ENCODE results near the gene TEX11. TPM values are rescaled to one million over a fixed set of nuclear protein-coding genes. Genes with fewer than 3 reads are reported as not detected.

The TEX11 gene
- total and polyA plus RNA-seq, 4 donors: not detected

DNA sequence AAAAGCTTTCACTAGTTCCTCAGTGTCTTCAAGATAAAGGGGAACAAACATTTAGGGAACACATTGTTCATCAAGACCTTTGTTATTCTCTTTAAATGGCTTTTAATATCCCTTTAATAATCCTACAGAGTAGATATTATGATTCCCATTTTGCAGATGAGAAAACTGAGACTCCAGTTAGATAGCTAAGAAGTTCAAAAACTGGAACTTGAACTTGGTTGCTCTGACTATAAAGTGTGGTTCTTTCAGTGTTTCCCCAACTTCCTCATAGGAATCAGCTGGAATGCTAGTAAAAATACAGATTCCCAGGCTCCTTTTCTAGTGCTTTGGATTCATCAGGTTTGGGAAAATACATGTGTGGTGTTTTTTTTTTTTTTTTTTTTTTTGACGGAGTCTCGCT lies 426.2 kb downstream of the TEX11 start:
- intact Hi-C loops (cut with DNase I): no loop called here
- H3K27ac ChIP-seq (ENCODE audit: low read depth in 1 of 2, low read length in 2 of 2): no peak overlapping the region
- WGBS, 2 donors: 92 to 100% methylated on average over 2 of the region's 2 CpGs
- DNase-seq (no peak), ATAC-seq (ENCODE audit: low FRiP score) (no peak)
- no peaks in the 10 kb centered on the region for H3K36me3 ChIP-seq (ENCODE audit: control insufficient read depth in 1 of 2, insufficient read depth in 2 of 2, low read length in 1 of 2)
- no peaks in the 10 kb centered on the region for H3K27me3 ChIP-seq (ENCODE audit: control insufficient read depth in 1 of 2, insufficient read depth in 2 of 2, low read length in 1 of 2)
- no peaks in the 10 kb centered on the region for H3K9me3 ChIP-seq (ENCODE audit: control insufficient read depth, low read length)
- H3K4me3 ChIP-seq (ENCODE audit: low read length in 2 of 2): no peak overlapping the region
- peaks cover 0 to 6% of the 10 kb centered on the region in 2 donors for H3K4me1 ChIP-seq (ENCODE audit: control insufficient read depth in 1 of 2, insufficient read depth in 2 of 2, low read length in 2 of 2)

- whole genome bisulfite sequencing, 2 donors: 64 to 68% methylated on average over 8 of the region's 8 CpGs
- intact Hi-C loops (cut with DNase I): no loop called here
- ATAC-seq (ENCODE audit: low FRiP score) (no peak), DNase-seq (no peak)
- no peaks in the 10 kb centered on the region for H3K9me3 ChIP-seq (ENCODE audit: control insufficient read depth, low read length)
- H3K27ac ChIP-seq (ENCODE audit: low read depth in 1 of 2, low read length in 2 of 2): peak overlapping the region in 1 of 2 donors; percentile 51
- H3K4me3 ChIP-seq (ENCODE audit: low read length in 2 of 2): no peak overlapping the region
- no peaks in the 10 kb centered on the region for H3K27me3 ChIP-seq (ENCODE audit: control insufficient read depth in 1 of 2, insufficient read depth in 2 of 2, low read length in 1 of 2)
- H3K4me1 ChIP-seq (ENCODE audit: control insufficient read depth in 1 of 2, insufficient read depth in 2 of 2, low read length in 2 of 2): peaks cover 0 to 6% of the 10 kb centered on the region in 2 donors
- H3K36me3 ChIP-seq (ENCODE audit: control insufficient read depth in 1 of 2, insufficient read depth in 2 of 2, low read length in 1 of 2): no peaks in the 10 kb centered on the region
Observed at GRCh38 chrX:70481471-70482270, 426.8 kb downstream of the TEX11 start.

DNA sequence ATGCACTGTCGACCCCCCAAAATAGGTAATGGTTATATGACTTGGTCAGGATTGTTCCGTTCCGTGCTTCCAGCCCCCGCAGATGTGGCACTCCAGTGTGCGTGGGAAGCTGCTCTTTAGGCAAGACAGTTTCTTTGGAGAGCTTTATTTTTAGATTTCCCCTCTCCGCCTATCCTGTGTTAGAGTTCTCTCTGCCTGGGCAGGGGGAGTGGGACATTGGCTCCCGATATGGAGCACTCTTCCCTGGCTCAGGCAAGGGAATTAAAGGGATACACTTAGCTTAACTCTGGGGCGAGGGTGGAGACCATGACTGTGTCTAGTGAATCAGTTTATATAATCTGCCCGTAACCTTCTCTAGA lies 427.9 kb downstream of the TEX11 start:
- Histone ChIP-seq H3K27ac (ENCODE audit: low read depth in 1 of 2, low read length in 2 of 2) (peak overlapping the region in 1 of 2 donors; percentile 5), H3K4me3 (ENCODE audit: low read length in 2 of 2) (no peak overlapping the region), H3K27me3 (ENCODE audit: control insufficient read depth in 1 of 2, insufficient read depth in 2 of 2, low read length in 1 of 2) (no peaks in the 10 kb centered on the region), H3K4me1 (ENCODE audit: control insufficient read depth in 1 of 2, insufficient read depth in 2 of 2, low read length in 2 of 2) (peaks cover 0 to 6% of the 10 kb centered on the region in 2 donors), H3K36me3 (ENCODE audit: control insufficient read depth in 1 of 2, insufficient read depth in 2 of 2, low read length in 1 of 2) (no peaks in the 10 kb centered on the region), H3K9me3 (ENCODE audit: control insufficient read depth, low read length) (no peaks in the 10 kb centered on the region)
- WGBS, 2 donors: 16 to 30% methylated on average over 9 of the region's 9 CpGs
- ATAC-seq (ENCODE audit: low FRiP score) (peak; percentile 63), DNase-seq (peak in 1 of 2 donors; percentile 44)
- intact Hi-C loops (cut with DNase I): no loop called here

GRCh38 chrX:70479922-70480659 lies 428.4 kb downstream of the TEX11 start:
- H3K4me3 ChIP-seq (ENCODE audit: low read length in 2 of 2): no peak overlapping the region
- H3K36me3 ChIP-seq (ENCODE audit: control insufficient read depth in 1 of 2, insufficient read depth in 2 of 2, low read length in 1 of 2): no peaks in the 10 kb centered on the region
- no peaks in the 10 kb centered on the region for H3K9me3 ChIP-seq (ENCODE audit: control insufficient read depth, low read length)
- intact Hi-C loops (cut with DNase I): no loop called here
- peak overlapping the region; percentile 15 to 49 for H3K27ac ChIP-seq (ENCODE audit: low read depth in 1 of 2, low read length in 2 of 2)
- H3K27me3 ChIP-seq (ENCODE audit: control insufficient read depth in 1 of 2, insufficient read depth in 2 of 2, low read length in 1 of 2): no peaks in the 10 kb centered on the region
- H3K4me1 ChIP-seq (ENCODE audit: control insufficient read depth in 1 of 2, insufficient read depth in 2 of 2, low read length in 2 of 2): peaks cover 0 to 6% of the 10 kb centered on the region in 2 donors
- ATAC-seq (ENCODE audit: low FRiP score) (peak; percentile 34), DNase-seq (no peak)
- 18 to 24% methylated on average over 6 of the region's 6 CpGs for WGBS, 2 donors

DNA sequence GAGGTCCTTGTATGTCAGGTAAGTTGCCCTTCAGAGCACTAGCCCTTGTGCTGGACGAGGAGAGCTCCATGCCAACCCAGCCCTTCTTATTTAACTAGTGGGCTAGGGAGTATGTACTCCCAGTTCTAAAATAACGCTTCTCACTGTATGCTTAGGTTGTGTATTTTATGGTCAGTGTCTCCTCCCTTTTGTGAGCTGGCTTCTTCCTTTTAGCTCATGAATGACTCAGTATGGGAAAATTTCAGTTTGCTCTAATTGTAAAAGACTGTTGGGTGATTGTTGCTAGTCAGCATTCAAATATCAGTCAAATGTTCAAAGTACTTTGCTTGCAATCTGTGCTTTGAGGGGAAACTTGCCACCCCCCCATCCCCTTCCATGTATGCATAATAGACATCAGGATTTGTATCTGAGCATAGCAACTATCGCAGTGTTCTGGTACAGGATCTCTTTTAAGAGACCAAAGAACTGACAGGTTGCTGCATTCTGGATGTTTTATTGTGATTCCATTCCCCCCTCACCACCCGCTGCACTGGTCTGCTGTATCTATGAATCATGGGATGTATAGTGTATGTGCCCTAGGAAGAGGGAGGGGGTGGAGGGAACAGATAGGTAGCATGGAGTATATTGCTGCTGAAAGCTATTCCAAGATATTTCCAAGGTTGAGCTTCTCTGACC lies 429.1 kb downstream of the TEX11 start:
- 31 to 38% methylated on average over 4 of the region's 4 CpGs for WGBS, 2 donors
- Histone ChIP-seq H3K4me1 (ENCODE audit: control insufficient read depth in 1 of 2, insufficient read depth in 2 of 2, low read length in 2 of 2) (peaks cover 0 to 6% of the 10 kb centered on the region in 2 donors), H3K9me3 (ENCODE audit: control insufficient read depth, low read length) (no peaks in the 10 kb centered on the region), H3K27me3 (ENCODE audit: control insufficient read depth in 1 of 2, insufficient read depth in 2 of 2, low read length in 1 of 2) (no peaks in the 10 kb centered on the region), H3K36me3 (ENCODE audit: control insufficient read depth in 1 of 2, insufficient read depth in 2 of 2, low read length in 1 of 2) (no peaks in the 10 kb centered on the region), H3K4me3 (ENCODE audit: low read length in 2 of 2) (no peak overlapping the region), H3K27ac (ENCODE audit: low read depth in 1 of 2, low read length in 2 of 2) (peak overlapping the region in 1 of 2 donors; percentile 74)
- intact Hi-C loops (cut with DNase I): no loop called here
- ATAC-seq (ENCODE audit: low FRiP score) (no peak), DNase-seq (no peak)

Other genes with a start within 250 kb of the TEX11 start
- not detected for gene SLC7A3, start 22.4 kb upstream of the TEX11 start, total RNA-seq
- gene SLC7A3, start 22.4 kb upstream of the TEX11 start, polyA plus RNA-seq: not detected
- gene SNX12, start 159.6 kb upstream of the TEX11 start, total RNA-seq: 10 to 100 TPM; 50.2 to 60.4 TPM
- gene SNX12, start 159.6 kb upstream of the TEX11 start, polyA plus RNA-seq: 10 to 100 TPM; 31.8 to 66.0 TPM
- 10 to 100 TPM; 24.2 to 31.5 TPM for gene FOXO4, start 187.1 kb upstream of the TEX11 start, total RNA-seq
- gene FOXO4, start 187.1 kb upstream of the TEX11 start, polyA plus RNA-seq: 10 to 100 TPM; 18.1 to 29.8 TPM
- gene CXorf65, start 198.0 kb upstream of the TEX11 start, total RNA-seq: not detected
- gene CXorf65, start 198.0 kb upstream of the TEX11 start, polyA plus RNA-seq: under 1 TPM in 1 of 2 donors, not detected in 1; 0.26 TPM
- 1 to 10 TPM; 4.4 to 7.1 TPM for gene IL2RG, start 202.9 kb upstream of the TEX11 start, total RNA-seq
- gene IL2RG, start 202.9 kb upstream of the TEX11 start, polyA plus RNA-seq: 1 to 10 TPM; 1.4 to 7.6 TPM
- 10 to 100 TPM; 51.5 to 68.4 TPM for gene MED12, start 209.9 kb upstream of the TEX11 start, total RNA-seq
- gene MED12, start 209.9 kb upstream of the TEX11 start, polyA plus RNA-seq: 10 to 100 TPM in 1 of 2 donors, 1 to 10 TPM in 1; 5.0 to 14.6 TPM
- gene NLGN3, start 236.1 kb upstream of the TEX11 start, total RNA-seq: 1 to 10 TPM; 1.5 to 4.5 TPM
- gene NLGN3, start 236.1 kb upstream of the TEX11 start, polyA plus RNA-seq: 1 to 10 TPM in 1 of 2 donors, under 1 TPM in 1; 0.63 to 1.2 TPM